H9 (cell line): Measurements from ENCODE around the gene CAPZA2. TPM values are rescaled to one million over a fixed set of nuclear protein-coding genes. Genes with fewer than 3 reads are reported as not detected.

Experiments
- DNase-seq: peaks from one replicate; pipeline ENCODE4 v3.0.0-alpha.2; 2017
- H2AFZ ChIP-seq: one replicate; pipeline ENCODE4 v1.6.1; 2013; ENCODE audit warnings: mild to moderate bottlenecking, low read length, control low read depth, moderate library complexity
- H2AK5ac ChIP-seq: 2 replicates; pipeline ENCODE4 v1.6.1; 2013; ENCODE audit warnings: low read length, control low read depth, mixed read lengths; ENCODE audit not compliant: insufficient read length
- H2BK120ac ChIP-seq: one replicate; pipeline ENCODE4 v1.6.1; 2013; ENCODE audit warnings: low read depth, mild to moderate bottlenecking, low read length, control low read depth, inconsistent platforms; ENCODE audit not compliant: poor library complexity, severe bottlenecking
- H2BK12ac ChIP-seq: 2 replicates; pipeline ENCODE4 v1.6.1; 2013; ENCODE audit warnings: low read length, control low read depth, mixed read lengths, low read depth; ENCODE audit not compliant: insufficient read length
- H2BK15ac ChIP-seq: 2 replicates; pipeline ENCODE4 v1.6.1; 2013; ENCODE audit warnings: low read depth, low read length, control low read depth
- H2BK20ac ChIP-seq: one replicate; pipeline ENCODE4 v1.6.1; 2013; ENCODE audit warnings: low read depth, mild to moderate bottlenecking, low read length, control low read depth, inconsistent platforms; ENCODE audit not compliant: poor library complexity, severe bottlenecking
- H2BK5ac ChIP-seq: 2 replicates; pipeline ENCODE4 v1.6.1; 2013; ENCODE audit warnings: low read length, control low read depth, mixed read lengths; ENCODE audit not compliant: insufficient read length
- H3K14ac ChIP-seq: 2 replicates; pipeline ENCODE4 v1.6.1; 2013; ENCODE audit warnings: low read length, control low read depth; ENCODE audit not compliant: insufficient read depth
- H3K18ac ChIP-seq: 2 replicates; pipeline ENCODE4 v1.6.1; 2013; ENCODE audit warnings: low read depth, mild to moderate bottlenecking, mixed read lengths, low read length, control low read depth; ENCODE audit not compliant: insufficient read length
- H3K23ac ChIP-seq: 2 replicates; pipeline ENCODE4 v1.6.1; 2013; ENCODE audit warnings: low read length, control low read depth, mixed read lengths, low read depth; ENCODE audit not compliant: insufficient read length
- H3K23me2 ChIP-seq: 2 replicates; pipeline ENCODE4 v1.6.1; 2013; ENCODE audit warnings: low read depth, mild to moderate bottlenecking, mixed read lengths, low read length, control low read depth; ENCODE audit not compliant: insufficient read length, poor library complexity, severe bottlenecking
- H3K27ac ChIP-seq: 2 replicates; pipeline ENCODE4 v1.5.1; 2013; ENCODE audit warnings: low read length, control low read depth, mixed read lengths, low read depth; ENCODE audit not compliant: insufficient read length
- H3K27me3 ChIP-seq: 2 replicates; pipeline ENCODE4 v1.6.1; 2013; ENCODE audit warnings: low read length, control low read depth, inconsistent platforms; ENCODE audit not compliant: insufficient read depth
- H3K4ac ChIP-seq: 2 replicates; pipeline ENCODE4 v1.6.1; 2013; ENCODE audit warnings: low read depth, mild to moderate bottlenecking, control low read depth, inconsistent platforms, low read length, moderate library complexity
- H3K4me1 ChIP-seq: 2 replicates; pipeline ENCODE4 v1.6.1; 2013; ENCODE audit warnings: low read length, control low read depth, inconsistent platforms; ENCODE audit not compliant: insufficient read depth
- H3K4me2 ChIP-seq: 2 replicates; pipeline ENCODE4 v1.6.1; 2013; ENCODE audit warnings: low read length, control low read depth, mixed read lengths; ENCODE audit not compliant: insufficient read length, insufficient read depth
- H3K56ac ChIP-seq: 2 replicates; pipeline ENCODE4 v1.6.1; 2013; ENCODE audit warnings: low read depth, mild to moderate bottlenecking, mixed read lengths, low read length, control low read depth; ENCODE audit not compliant: insufficient read length
- H3K79me1 ChIP-seq: 2 replicates; pipeline ENCODE4 v1.6.1; 2013; ENCODE audit warnings: low read depth, mild to moderate bottlenecking, moderate library complexity, low read length, control low read depth, inconsistent platforms; ENCODE audit not compliant: insufficient read depth, poor library complexity, severe bottlenecking
- H3K79me2 ChIP-seq: 2 replicates; pipeline ENCODE4 v1.6.1; 2013; ENCODE audit warnings: low read length, control low read depth, inconsistent platforms; ENCODE audit not compliant: insufficient read depth
- H3K9ac ChIP-seq: 2 replicates; pipeline ENCODE4 v1.6.1; 2013; ENCODE audit warnings: low read length, control low read depth, mixed read lengths; ENCODE audit not compliant: insufficient read length; ENCODE audit errors: extremely low read depth
- H3K9me3 ChIP-seq: one replicate; pipeline ENCODE4 v1.6.1; 2013; ENCODE audit warnings: low read depth, low read length, inconsistent platforms; ENCODE audit not compliant: control insufficient read depth
- H3T11ph ChIP-seq: one replicate; pipeline ENCODE4 v1.6.1; 2013; ENCODE audit warnings: mild to moderate bottlenecking, low read length, control low read depth, inconsistent platforms
- H4K20me1 ChIP-seq: one replicate; pipeline ENCODE4 v1.6.1; 2013; ENCODE audit not compliant: control insufficient read depth, insufficient read length, insufficient read depth
- H4K5ac ChIP-seq: 2 replicates; pipeline ENCODE4 v1.6.1; 2013; ENCODE audit warnings: low read depth, mild to moderate bottlenecking, mixed read lengths, low read length, control low read depth; ENCODE audit not compliant: insufficient read length
- H4K8ac ChIP-seq: replicated peaks from 2 replicates; pipeline ENCODE4 v1.6.1; 2013; ENCODE audit warnings: low read length, control low read depth, mixed read lengths, low read depth; ENCODE audit not compliant: insufficient read length
- H4K91ac ChIP-seq: 2 replicates; pipeline ENCODE4 v1.6.1; 2013; ENCODE audit warnings: low read depth, mild to moderate bottlenecking, moderate library complexity, mixed read lengths, low read length, control low read depth; ENCODE audit not compliant: insufficient read length
- H3K27ac Mint-ChIP-seq, 3 experiments: 2 replicates in 2 of 3; 3 replicates in 1 of 3; pipeline ENCODE4 v1.8.0; 2020 to 2021; ENCODE audit warnings: mixed read lengths in 3 of 3, mild to moderate bottlenecking in 1 of 3, moderate library complexity in 1 of 3
- H3K27me3 Mint-ChIP-seq: 2 replicates; pipeline ENCODE4 v1.8.0; 2021; ENCODE audit warnings: low read depth, mild to moderate bottlenecking, moderate library complexity, mixed read lengths
- H3K36me3 Mint-ChIP-seq, 3 experiments: 2 replicates in 2 of 3; 3 replicates in 1 of 3; pipeline ENCODE4 v1.8.0; 2020 to 2021; ENCODE audit warnings: low read depth in 3 of 3, mixed read lengths in 3 of 3; ENCODE audit not compliant: insufficient read depth in 1 of 3
- H3K4me1 Mint-ChIP-seq, 2 experiments: 2 replicates each; pipeline ENCODE4 v1.8.0; 2020; ENCODE audit warnings: mixed read lengths in 2 of 2
- H3K4me3 Mint-ChIP-seq, 2 experiments: 2 replicates in 1 of 2; 3 replicates in 1 of 2; pipeline ENCODE4 v1.8.0; 2020 to 2021; ENCODE audit warnings: mild to moderate bottlenecking in 2 of 2, mixed read lengths in 2 of 2, moderate library complexity in 1 of 2
- H3K9me3 Mint-ChIP-seq, 2 experiments: 2 replicates in 1 of 2; 3 replicates in 1 of 2; pipeline ENCODE4 v1.8.0; 2020; ENCODE audit warnings: mild to moderate bottlenecking in 2 of 2, mixed read lengths in 2 of 2, moderate library complexity in 1 of 2
- WGBS: extraction: QIAGEN DNeasy Blood & Tissue Kit; methylation state at CpG from one replicate; pipeline ENCODE4 v1.1.7; 2013; ENCODE audit warnings: missing lambda C conversion rate, low lambda C conversion rate, mixed read lengths; ENCODE audit not compliant: insufficient read length; ENCODE audit errors: extremely low coverage; 5-methylcytosine and 5-hydroxymethylcytosine counted together
- total RNA-seq: library from RNA; stranded (reverse); gene quantifications from 2 replicates; pipeline ENCODE4 v1.2.1, GENCODE V29; 2021
- TF ChIP-seq, protein P1 (sequence below): fragments of 200-600 bp; sonication (generic); conservative IDR thresholded peaks from 3 replicates; pipeline ENCODE4 v1.8.0; 2021; ENCODE audit warnings: antibody characterized with exemption, mild to moderate bottlenecking

The CAPZA2 gene
- total RNA-seq, 1 experiment from 2014 or later: 131 TPM

DNA sequence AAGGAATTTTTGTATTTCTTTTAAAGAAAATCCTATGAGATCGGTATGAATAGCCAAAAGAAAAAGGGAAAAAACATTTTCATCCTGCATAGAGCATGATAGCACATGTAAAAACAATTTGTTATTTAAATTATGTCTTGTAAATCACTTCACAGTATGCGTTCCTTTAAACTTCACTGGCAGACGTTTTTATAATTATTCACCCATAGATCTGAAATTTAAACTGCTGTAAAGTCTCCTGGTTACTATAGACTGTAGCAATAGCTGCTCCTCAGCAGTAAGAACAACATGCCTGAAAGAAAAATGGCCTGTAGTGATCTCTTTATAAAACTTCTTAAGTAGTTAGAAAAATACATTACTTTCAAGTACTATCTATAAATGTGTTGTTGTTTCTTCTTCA, 26.5 kb downstream of the CAPZA2 start:
- Histone ChIP-seq H3K23ac (no peak overlapping the region), H3K27ac (no peak overlapping the region), H2BK12ac (no peak overlapping the region), H4K20me1 (no peaks in the 10 kb centered on the region), H3K56ac (no peak overlapping the region), H3K18ac (no peak overlapping the region), H2BK120ac (no peak overlapping the region), H3K14ac (no peak overlapping the region), H2BK5ac (no peak overlapping the region), H3K9ac (no peak overlapping the region), H3K79me1 (peaks cover 8% of the 10 kb centered on the region), H3T11ph (no peak overlapping the region), H3K4ac (no peak overlapping the region), H2AK5ac (no peak overlapping the region), H4K8ac (no peak overlapping the region), H3K9me3 (no peaks in the 10 kb centered on the region), H3K27me3 (no peaks in the 10 kb centered on the region), H4K91ac (no peak overlapping the region), H4K5ac (no peak overlapping the region), H3K23me2 (no peaks in the 10 kb centered on the region), H3K4me1 (no peaks in the 10 kb centered on the region), H3K79me2 (peaks cover 6% of the 10 kb centered on the region; the same call in 1 of the 2 replicates), H3K4me2 (no peak overlapping the region), H2BK20ac (no peak overlapping the region), H2BK15ac (no peak overlapping the region), H2AFZ (no peak overlapping the region)
- H3K4me3 Mint-ChIP-seq: no peak overlapping the region
- no CpG with 5 or more reads among the region's 3 CpGs for WGBS
- TF ChIP-seq, protein P1, sequence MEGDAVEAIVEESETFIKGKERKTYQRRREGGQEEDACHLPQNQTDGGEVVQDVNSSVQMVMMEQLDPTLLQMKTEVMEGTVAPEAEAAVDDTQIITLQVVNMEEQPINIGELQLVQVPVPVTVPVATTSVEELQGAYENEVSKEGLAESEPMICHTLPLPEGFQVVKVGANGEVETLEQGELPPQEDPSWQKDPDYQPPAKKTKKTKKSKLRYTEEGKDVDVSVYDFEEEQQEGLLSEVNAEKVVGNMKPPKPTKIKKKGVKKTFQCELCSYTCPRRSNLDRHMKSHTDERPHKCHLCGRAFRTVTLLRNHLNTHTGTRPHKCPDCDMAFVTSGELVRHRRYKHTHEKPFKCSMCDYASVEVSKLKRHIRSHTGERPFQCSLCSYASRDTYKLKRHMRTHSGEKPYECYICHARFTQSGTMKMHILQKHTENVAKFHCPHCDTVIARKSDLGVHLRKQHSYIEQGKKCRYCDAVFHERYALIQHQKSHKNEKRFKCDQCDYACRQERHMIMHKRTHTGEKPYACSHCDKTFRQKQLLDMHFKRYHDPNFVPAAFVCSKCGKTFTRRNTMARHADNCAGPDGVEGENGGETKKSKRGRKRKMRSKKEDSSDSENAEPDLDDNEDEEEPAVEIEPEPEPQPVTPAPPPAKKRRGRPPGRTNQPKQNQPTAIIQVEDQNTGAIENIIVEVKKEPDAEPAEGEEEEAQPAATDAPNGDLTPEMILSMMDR: no peak
- H3K9me3 Mint-ChIP-seq: peaks cover 0 to 3% of the 10 kb centered on the region in 2 experiments; a peak in 2 of 5 replicates
- H3K27me3 Mint-ChIP-seq: no peaks in the 10 kb centered on the region
- no peak overlapping the region for H3K27ac Mint-ChIP-seq
- peaks cover 30 to 56% (median 45%) of the 10 kb centered on the region in 3 experiments for H3K36me3 Mint-ChIP-seq
- DNase-seq: no peak
- H3K4me1 Mint-ChIP-seq: peaks cover 17 to 19% of the 10 kb centered on the region in 2 experiments
